H1 (cell line): ENCODE results near the gene ZRANB3. TPM values are rescaled to one million over a fixed set of nuclear protein-coding genes. Genes with fewer than 3 reads are reported as not detected.

ENCODE experiments used
- CTCF ChIA-PET: fragments of 300-600 bp; sonication (Branson Sonifier 250); formaldehyde crosslinking; loops from one replicate; lab custom pipeline; 2021; ENCODE audit not compliant: partially characterized antibody; lab: Charles Lee
- POLR2A ChIA-PET: fragments of 300-600 bp; sonication (Branson Sonifier 250); formaldehyde crosslinking; loops from one replicate; lab custom pipeline; 2021; ENCODE audit warnings: inconsistent platforms; ENCODE audit not compliant: partially characterized antibody; lab: Charles Lee
- DNase-seq, 2 experiments: peaks; one replicate each; pipeline versions ENCODE4 v3.0.0 to v3.0.0-alpha.2; 2010 to 2022; ENCODE audit warnings: low spot score in 2 of 2, low read depth in 1 of 2, mixed read lengths in 1 of 2
- FAIRE-seq: peaks from 2 replicates; lab custom pipeline; 2011; peaks lifted over from hg19 to GRCh38; lab: Jason Lieb, UNC
- H2AFZ ChIP-seq: 2 replicates; pipeline ENCODE4 v1.8.1; 2012; ENCODE audit warnings: low read length, inconsistent platforms
- H2AK5ac ChIP-seq: 2 replicates; pipeline ENCODE4 v1.6.1; 2013; ENCODE audit warnings: low read depth, low read length
- H2BK120ac ChIP-seq: replicated peaks from 2 replicates; pipeline ENCODE3; 2013; ENCODE audit warnings: low read depth, low read length, inconsistent platforms
- H2BK12ac ChIP-seq: 2 replicates; pipeline ENCODE4 v1.6.1; 2013; ENCODE audit warnings: low read depth, low read length
- H2BK15ac ChIP-seq: 2 replicates; pipeline ENCODE4 v1.6.1; 2013; ENCODE audit warnings: low read length
- H2BK20ac ChIP-seq: 2 replicates; pipeline ENCODE4 v1.6.1; 2013; ENCODE audit warnings: low read length
- H2BK5ac ChIP-seq: 2 replicates; pipeline ENCODE4 v1.6.1; 2013; ENCODE audit warnings: low read depth, low read length
- H3K14ac ChIP-seq: 2 replicates; pipeline ENCODE4 v1.6.1; 2013; ENCODE audit warnings: inconsistent platforms; ENCODE audit not compliant: insufficient read length
- H3K18ac ChIP-seq: 2 replicates; pipeline ENCODE4 v1.6.1; 2013; ENCODE audit warnings: low read length; ENCODE audit errors: extremely low read depth
- H3K23ac ChIP-seq: 2 replicates; pipeline ENCODE4 v1.6.1; 2013; ENCODE audit warnings: inconsistent platforms; ENCODE audit not compliant: insufficient read length
- H3K23me2 ChIP-seq: 2 replicates; pipeline ENCODE4 v1.6.1; 2013; ENCODE audit warnings: low read depth, low read length
- H3K27ac ChIP-seq: 2 replicates; pipeline ENCODE4 v1.6.1; 2011; ENCODE audit warnings: low read depth, low read length, inconsistent platforms
- H3K27me3 ChIP-seq, 4 experiments: replicated peaks in 1 of 4; 1 replicate in 1 of 4; 2 replicates in 3 of 4; pipeline versions ENCODE4 v1.6.1 to v1.8.1; 2011 to 2013; ENCODE audit warnings: low read length in 3 of 4, mild to moderate bottlenecking in 3 of 4, inconsistent platforms in 2 of 4, mixed read lengths in 2 of 4, moderate library complexity in 1 of 4; ENCODE audit not compliant: control insufficient read depth in 3 of 4, insufficient read depth in 3 of 4; ENCODE audit errors: extremely low read depth in 1 of 4
- H3K36me3 ChIP-seq, 4 experiments: 2 replicates each; pipeline versions ENCODE4 v1.6.1 to v1.8.1; 2011 to 2013; ENCODE audit warnings: mild to moderate bottlenecking in 4 of 4, low read length in 3 of 4, moderate library complexity in 2 of 4, control low read depth in 1 of 4, inconsistent platforms in 1 of 4; ENCODE audit not compliant: insufficient read depth in 4 of 4, control insufficient read depth in 2 of 4
- H3K4ac ChIP-seq: replicated peaks from 2 replicates; pipeline ENCODE3; 2013; ENCODE audit warnings: low read length, low read depth, mixed read lengths, inconsistent platforms; ENCODE audit not compliant: insufficient read length
- H3K4me1 ChIP-seq, 4 experiments: replicated peaks in 1 of 4; 1 replicate in 1 of 4; 2 replicates in 3 of 4; pipeline versions ENCODE4 v1.6.1 to v1.8.1; 2011 to 2013; ENCODE audit warnings: low read length in 3 of 4, inconsistent platforms in 2 of 4, mixed read lengths in 1 of 4; ENCODE audit not compliant: insufficient read depth in 4 of 4, control insufficient read depth in 3 of 4
- H3K4me2 ChIP-seq, 2 experiments: 2 replicates each; pipeline versions ENCODE4 v1.6.1 to v1.8.1; 2011 to 2013; ENCODE audit warnings: low read depth in 2 of 2, low read length in 2 of 2, control low read depth in 1 of 2, inconsistent platforms in 1 of 2, mild to moderate bottlenecking in 1 of 2; ENCODE audit not compliant: insufficient read depth in 1 of 2
- H3K4me3 ChIP-seq, 4 experiments: fragments of 200-600, 300-600 bp in 1 of 4; sonication (generic), shearing (Covaris generic), sonication (Bioruptor Twin) in 1 of 4; 2 replicates each; pipeline versions ENCODE4 v1.5.1 to v1.8.1; 2011 to 2016; ENCODE audit warnings: low read length in 4 of 4, low read depth in 3 of 4, control low read depth in 2 of 4, inconsistent platforms in 2 of 4, mild to moderate bottlenecking in 2 of 4, mixed read lengths in 1 of 4, moderate library complexity in 1 of 4; ENCODE audit not compliant: insufficient read depth in 2 of 4; ENCODE audit errors: extremely low read depth in 1 of 4
- H3K56ac ChIP-seq: replicated peaks from 2 replicates; pipeline ENCODE3; 2013; ENCODE audit warnings: low read depth, mild to moderate bottlenecking, mixed read lengths, low read length, inconsistent platforms; ENCODE audit not compliant: insufficient read length
- H3K79me1 ChIP-seq: 2 replicates; pipeline ENCODE4 v1.6.1; 2013; ENCODE audit warnings: low read depth, low read length, control low read depth
- H3K79me2 ChIP-seq, 2 experiments: 2 replicates each; pipeline versions ENCODE4 v1.6.1 to v1.8.1; 2012 to 2013; ENCODE audit warnings: low read length in 2 of 2, mild to moderate bottlenecking in 2 of 2, inconsistent platforms in 1 of 2; ENCODE audit not compliant: insufficient read depth in 2 of 2, control insufficient read depth in 1 of 2
- H3K9ac ChIP-seq, 4 experiments: replicated peaks in 1 of 4; 1 replicate in 1 of 4; 2 replicates in 3 of 4; pipeline versions ENCODE4 v1.6.1 to v1.8.1; 2011 to 2013; ENCODE audit warnings: low read depth in 3 of 4, low read length in 3 of 4, control low read depth in 2 of 4, mild to moderate bottlenecking in 2 of 4, moderate library complexity in 2 of 4, inconsistent platforms in 1 of 4; ENCODE audit errors: extremely low read depth in 1 of 4
- H3K9me3 ChIP-seq, 2 experiments: 2 replicates each; pipeline versions ENCODE4 v1.6.1 to v1.8.1; 2012 to 2013; ENCODE audit warnings: mild to moderate bottlenecking in 2 of 2, moderate library complexity in 2 of 2, control low read depth in 1 of 2, inconsistent platforms in 1 of 2, low read depth in 1 of 2, low read length in 1 of 2, mixed read lengths in 1 of 2; ENCODE audit not compliant: insufficient read depth in 2 of 2
- H4K20me1 ChIP-seq, 2 experiments: replicated peaks in 1 of 2; 2 replicates each; pipeline versions ENCODE3 to v1.8.1; 2011 to 2013; ENCODE audit warnings: inconsistent platforms in 2 of 2, low read length in 2 of 2, mild to moderate bottlenecking in 1 of 2; ENCODE audit not compliant: insufficient read depth in 2 of 2, control insufficient read depth in 1 of 2
- H4K5ac ChIP-seq: 2 replicates; pipeline ENCODE4 v1.6.1; 2013; ENCODE audit warnings: low read length, low read depth, mixed read lengths, inconsistent platforms; ENCODE audit not compliant: insufficient read length
- H4K8ac ChIP-seq: 2 replicates; pipeline ENCODE4 v1.8.0; 2013; ENCODE audit warnings: mild to moderate bottlenecking, moderate library complexity, low read length, inconsistent platforms; ENCODE audit not compliant: insufficient read depth; ENCODE audit errors: extremely low read depth
- H4K91ac ChIP-seq: replicated peaks from 2 replicates; pipeline ENCODE3; 2013; ENCODE audit warnings: low read length, mixed read lengths, inconsistent platforms; ENCODE audit not compliant: insufficient read length
- ATF3 ChIP-seq: IDR thresholded peaks from 2 replicates; pipeline ENCODE4 v1.6.1; 2011; ENCODE audit warnings: low read depth, mild to moderate bottlenecking, low read length; ENCODE audit not compliant: insufficient read depth
- BACH1 ChIP-seq: IDR thresholded peaks from 2 replicates; pipeline ENCODE4 v1.6.1; 2012; ENCODE audit warnings: low read length, improper control_type of control experiment
- CHD1 ChIP-seq: IDR thresholded peaks from 2 replicates; pipeline ENCODE4 v1.6.1; 2012; ENCODE audit warnings: low read depth, low read length, improper control_type of control experiment
- CREB1 ChIP-seq: IDR thresholded peaks from 2 replicates; pipeline ENCODE4 v1.6.1; 2012; ENCODE audit warnings: inconsistent platforms
- NRF1 ChIP-seq: IDR thresholded peaks from 2 replicates; pipeline ENCODE4 v1.6.1; 2011; ENCODE audit warnings: mild to moderate bottlenecking, low read depth, low read length, improper control_type of control experiment
- SRF ChIP-seq: IDR thresholded peaks from 2 replicates; pipeline ENCODE4 v1.6.1; 2011; ENCODE audit warnings: mild to moderate bottlenecking, low read depth, low read length, moderate library complexity
- WGBS, 2 experiments: shearing (Covaris generic) in 1 of 2; methylation state at CpG; one replicate each; pipeline versions ENCODE4 v1.1.6 to v1.1.7; 2013 to 2015; ENCODE audit warnings: low lambda C conversion rate in 2 of 2, mixed read lengths in 2 of 2, inconsistent platforms in 1 of 2, low coverage in 1 of 2, missing lambda C conversion rate in 1 of 2; ENCODE audit not compliant: insufficient replicate concordance in 2 of 2, insufficient coverage in 1 of 2, insufficient read length in 1 of 2; ENCODE audit errors: extremely low coverage in 1 of 2, missing lambda C conversion rate in 1 of 2; 5-methylcytosine and 5-hydroxymethylcytosine counted together
- polyA plus RNA-seq, 7 experiments: library from polyadenylated mRNA; depleted of rRNA in 3 of 7; stranded (reverse) in 5 of 7; unstranded in 2 of 7; fragments of >200 nt in 5 of 7; fragments of 200-250 nt in 2 of 7; gene quantifications; 1 replicate in 5 of 7; 2 replicates in 1 of 7; 4 replicates in 1 of 7; pipeline versions ENCODE4 v1.2.1 to v1.2.3, GENCODE V29; 2011 to 2013; ENCODE audit warnings: missing spikeins in 2 of 7, mixed read lengths in 2 of 7
- total RNA-seq: library from RNA; stranded (reverse); fragmentation: NEBNext Ultra II Directional; extraction: Animal tissue kit (Norgen Biotek cat#: 25700); gene quantifications from 2 replicates; pipeline ENCODE4 v1.2.1, GENCODE V29; 2021
- TF ChIP-seq, protein P1 (sequence below): IDR thresholded peaks from 2 replicates; pipeline ENCODE4 v1.6.1; 2011; ENCODE audit warnings: low read length, improper control_type of control experiment
- TF ChIP-seq, protein P2 (sequence below), 3 experiments: IDR thresholded peaks; 1 replicate in 2 of 3; 2 replicates in 1 of 3; pipeline versions ENCODE4 v1.5.1 to v1.6.1; 2011; ENCODE audit warnings: low read length in 3 of 3, mild to moderate bottlenecking in 3 of 3, inconsistent platforms in 2 of 3, low read depth in 1 of 3, moderate library complexity in 1 of 3; ENCODE audit not compliant: insufficient read depth in 1 of 3; ENCODE audit errors: control extremely low read depth in 1 of 3

Gene ZRANB3
- total and polyA plus RNA-seq, 2 of the 8 experiments (the other 6 are each of a cell fraction or from before 2014, with no cell fraction given) = 4.5 to 19.3 TPM

DNA sequence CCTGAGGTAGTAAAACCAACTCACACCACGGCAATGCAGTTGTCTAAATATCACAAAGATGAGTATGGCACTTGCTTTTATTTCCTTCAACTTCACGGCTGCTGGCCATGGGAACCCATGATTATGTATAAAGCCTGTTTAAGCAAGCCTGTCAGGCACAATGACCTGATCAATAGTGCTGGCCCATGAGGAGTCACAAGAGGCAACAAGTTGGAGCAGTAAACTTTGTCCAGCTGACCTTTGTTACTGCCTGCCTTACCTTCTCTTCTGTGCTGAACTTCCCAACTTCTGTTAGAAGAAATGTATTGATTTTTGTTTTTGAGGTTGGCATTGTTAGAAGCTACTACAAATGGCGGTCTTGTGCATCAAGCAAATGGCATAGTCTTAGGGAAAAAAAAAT is 327.1 kb downstream of the ZRANB3 start:
- no peak overlapping the region for H2BK120ac ChIP-seq
- no peaks in the 10 kb centered on the region for H3K9me3 ChIP-seq
- H3K27me3 ChIP-seq = no peaks in the 10 kb centered on the region
- H3K4me1 ChIP-seq = no peaks in the 10 kb centered on the region
- no peak overlapping the region for H3K9ac ChIP-seq
- H3K4me2 ChIP-seq = no peak overlapping the region
- no peak overlapping the region for H2BK12ac ChIP-seq
- no peak overlapping the region for H3K23ac ChIP-seq
- H2BK15ac ChIP-seq = no peak overlapping the region
- H3K14ac ChIP-seq = no peak overlapping the region
- H3K4ac ChIP-seq = no peak overlapping the region
- H3K56ac ChIP-seq = no peak overlapping the region
- H3K18ac ChIP-seq = no peak overlapping the region
- H3K36me3 ChIP-seq = no peaks in the 10 kb centered on the region
- H4K20me1 ChIP-seq = no peaks in the 10 kb centered on the region
- no peak overlapping the region for H2BK20ac ChIP-seq
- FAIRE-seq = no peak
- no peaks in the 10 kb centered on the region; the same call in 1 of the 2 replicates for H3K23me2 ChIP-seq
- CTCF ChIA-PET = interaction anchor here (0.5 kb wide), 1 partner anchor 514 kb away, joined by 3 read pairs; no protein-coding TSS in a partner anchor
- POLR2A ChIA-PET = no interaction called here
- WGBS, 2 experiments = 95% methylated on average over 3 of the region's 3 CpGs; no CpG with 5 or more reads in 1 of the 2 experiments
- H2BK5ac ChIP-seq = no peak overlapping the region
- no peak overlapping the region for H3K4me3 ChIP-seq
- H2AK5ac ChIP-seq = no peak overlapping the region
- H4K8ac ChIP-seq = no peak overlapping the region
- H4K5ac ChIP-seq = no peak overlapping the region
- no peaks in the 10 kb centered on the region for H3K79me1 ChIP-seq
- H3K27ac ChIP-seq = no peak overlapping the region
- DNase-seq = no peak
- no peak overlapping the region for H4K91ac ChIP-seq
- H3K79me2 ChIP-seq = no peaks in the 10 kb centered on the region
- no peak overlapping the region for H2AFZ ChIP-seq
- TF ChIP-seq, protein P1, sequence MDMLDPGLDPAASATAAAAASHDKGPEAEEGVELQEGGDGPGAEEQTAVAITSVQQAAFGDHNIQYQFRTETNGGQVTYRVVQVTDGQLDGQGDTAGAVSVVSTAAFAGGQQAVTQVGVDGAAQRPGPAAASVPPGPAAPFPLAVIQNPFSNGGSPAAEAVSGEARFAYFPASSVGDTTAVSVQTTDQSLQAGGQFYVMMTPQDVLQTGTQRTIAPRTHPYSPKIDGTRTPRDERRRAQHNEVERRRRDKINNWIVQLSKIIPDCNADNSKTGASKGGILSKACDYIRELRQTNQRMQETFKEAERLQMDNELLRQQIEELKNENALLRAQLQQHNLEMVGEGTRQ = no peak
- no peak for TF ChIP-seq CHD1
- TF ChIP-seq ATF3 = no peak
- no peak for TF ChIP-seq BACH1
- TF ChIP-seq, protein P2, sequence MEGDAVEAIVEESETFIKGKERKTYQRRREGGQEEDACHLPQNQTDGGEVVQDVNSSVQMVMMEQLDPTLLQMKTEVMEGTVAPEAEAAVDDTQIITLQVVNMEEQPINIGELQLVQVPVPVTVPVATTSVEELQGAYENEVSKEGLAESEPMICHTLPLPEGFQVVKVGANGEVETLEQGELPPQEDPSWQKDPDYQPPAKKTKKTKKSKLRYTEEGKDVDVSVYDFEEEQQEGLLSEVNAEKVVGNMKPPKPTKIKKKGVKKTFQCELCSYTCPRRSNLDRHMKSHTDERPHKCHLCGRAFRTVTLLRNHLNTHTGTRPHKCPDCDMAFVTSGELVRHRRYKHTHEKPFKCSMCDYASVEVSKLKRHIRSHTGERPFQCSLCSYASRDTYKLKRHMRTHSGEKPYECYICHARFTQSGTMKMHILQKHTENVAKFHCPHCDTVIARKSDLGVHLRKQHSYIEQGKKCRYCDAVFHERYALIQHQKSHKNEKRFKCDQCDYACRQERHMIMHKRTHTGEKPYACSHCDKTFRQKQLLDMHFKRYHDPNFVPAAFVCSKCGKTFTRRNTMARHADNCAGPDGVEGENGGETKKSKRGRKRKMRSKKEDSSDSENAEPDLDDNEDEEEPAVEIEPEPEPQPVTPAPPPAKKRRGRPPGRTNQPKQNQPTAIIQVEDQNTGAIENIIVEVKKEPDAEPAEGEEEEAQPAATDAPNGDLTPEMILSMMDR (IDR thresholded peaks at IDR 0.05; ENCODE audit: control extremely low read depth in 1 of 3, insufficient read depth in 1 of 3, low read depth in 1 of 3, low read length in 3 of 3) = no peak
- no peak for TF ChIP-seq SRF
- TF ChIP-seq NRF1 = no peak
- no peak for TF ChIP-seq CREB1
